CD14-positive monocyte (primary cell): ENCODE results near the gene ZNF804B. TPM values are rescaled to one million over a fixed set of nuclear protein-coding genes. Genes with fewer than 3 reads are reported as not detected.

Source experiments
- DNase-seq, 3 donors: peaks; one replicate each; pipeline ENCODE4 v3.0.0-alpha.2; 2011 to 2022
- H2AFZ ChIP-seq: 2 replicates; pipeline ENCODE4 v1.6.0; 2012; ENCODE audit warnings: mild to moderate bottlenecking, low read depth, low read length, inconsistent platforms; ENCODE audit not compliant: insufficient read depth, poor library complexity, severe bottlenecking
- H3K27ac ChIP-seq, 2 donors: 1 replicate in 1 of 2; 2 replicates in 1 of 2; pipeline ENCODE4 v1.5.1; 2012 to 2013; ENCODE audit warnings: low read length in 2 of 2, control low read depth in 1 of 2, inconsistent platforms in 1 of 2, low read depth in 1 of 2, mild to moderate bottlenecking in 1 of 2
- H3K27me3 ChIP-seq, 2 donors: one replicate each; pipeline versions ENCODE4 v1.6.0 to v1.6.1; 2011 to 2013; ENCODE audit warnings: low read length in 2 of 2; ENCODE audit not compliant: control insufficient read depth in 2 of 2, insufficient read depth in 2 of 2
- H3K36me3 ChIP-seq, 2 donors: replicated peaks in 1 of 2; 1 replicate in 1 of 2; 2 replicates in 1 of 2; pipeline versions ENCODE4 v1.5.1 to v1.6.1; 2012 to 2013; ENCODE audit warnings: low read length in 2 of 2, control low read depth in 1 of 2, inconsistent platforms in 1 of 2, mild to moderate bottlenecking in 1 of 2; ENCODE audit not compliant: insufficient read depth in 2 of 2, control insufficient read depth in 1 of 2
- H3K4me1 ChIP-seq, 2 donors: 1 replicate in 1 of 2; 2 replicates in 1 of 2; pipeline versions ENCODE4 v1.5.1 to v1.6.1; 2012 to 2013; ENCODE audit warnings: low read length in 2 of 2, control low read depth in 1 of 2, inconsistent platforms in 1 of 2, mild to moderate bottlenecking in 1 of 2, moderate library complexity in 1 of 2; ENCODE audit not compliant: insufficient read depth in 2 of 2, control insufficient read depth in 1 of 2
- H3K4me2 ChIP-seq: replicated peaks from 2 replicates; pipeline ENCODE3; 2012; ENCODE audit warnings: low read length, moderate library complexity, mild to moderate bottlenecking; ENCODE audit not compliant: poor library complexity, severe bottlenecking; ENCODE audit errors: extremely low read depth
- H3K4me3 ChIP-seq, 3 experiments: fragments of 200-600 bp in 1 of 3; sonication (generic) in 1 of 3; replicated peaks in 1 of 3; 1 replicate in 2 of 3; 2 replicates in 1 of 3; pipeline ENCODE4 v1.5.1; 2011 to 2013; ENCODE audit warnings: low read length in 3 of 3, mild to moderate bottlenecking in 3 of 3, control low read depth in 2 of 3, low read depth in 2 of 3, inconsistent platforms in 1 of 3, moderate library complexity in 1 of 3
- H3K79me2 ChIP-seq: 2 replicates; pipeline ENCODE4 v1.6.0; 2012; ENCODE audit warnings: mild to moderate bottlenecking, control low read depth, inconsistent platforms, low read length, moderate library complexity; ENCODE audit not compliant: insufficient read depth
- H3K9ac ChIP-seq: 2 replicates; pipeline ENCODE4 v1.6.0; 2017; ENCODE audit warnings: low read length, mild to moderate bottlenecking; ENCODE audit not compliant: insufficient read depth, poor library complexity, severe bottlenecking
- H3K9me3 ChIP-seq, 2 donors: replicated peaks in 1 of 2; 1 replicate in 1 of 2; 2 replicates in 1 of 2; pipeline versions ENCODE4 v1.5.1 to v1.6.1; 2012 to 2013; ENCODE audit warnings: low read length in 2 of 2, control low read depth in 1 of 2; ENCODE audit not compliant: control insufficient read depth in 1 of 2, insufficient read depth in 1 of 2
- H4K20me1 ChIP-seq: 2 replicates; pipeline ENCODE4 v1.6.0; 2012; ENCODE audit warnings: mild to moderate bottlenecking, low read length, control low read depth, moderate library complexity; ENCODE audit not compliant: insufficient read depth
- H3K27ac Mint-ChIP-seq, 7 donors: one replicate each; pipeline ENCODE4 v1.8.0; 2020; ENCODE audit warnings: mild to moderate bottlenecking in 7 of 7, mixed read lengths in 7 of 7, moderate library complexity in 6 of 7, inconsistent platforms in 2 of 7
- H3K27me3 Mint-ChIP-seq, 3 donors: one replicate each; pipeline ENCODE4 v1.8.0; 2021 to 2022; ENCODE audit warnings: low read depth in 3 of 3, mild to moderate bottlenecking in 3 of 3, mixed read lengths in 3 of 3, moderate library complexity in 3 of 3, inconsistent platforms in 1 of 3
- H3K36me3 Mint-ChIP-seq, 2 donors: one replicate each; pipeline ENCODE4 v1.8.0; 2020; ENCODE audit warnings: mixed read lengths in 2 of 2, inconsistent platforms in 1 of 2, mild to moderate bottlenecking in 1 of 2
- H3K4me1 Mint-ChIP-seq: one replicate; pipeline ENCODE4 v1.8.0; 2020; ENCODE audit warnings: mild to moderate bottlenecking, mixed read lengths
- H3K4me3 Mint-ChIP-seq, 2 donors: one replicate each; pipeline ENCODE4 v1.8.0; 2020; ENCODE audit warnings: mild to moderate bottlenecking in 2 of 2, mixed read lengths in 2 of 2, moderate library complexity in 1 of 2
- H3K9me3 Mint-ChIP-seq, 7 donors: one replicate each; pipeline ENCODE4 v1.8.0; 2020 to 2022; ENCODE audit warnings: mixed read lengths in 7 of 7, mild to moderate bottlenecking in 6 of 7, moderate library complexity in 6 of 7, inconsistent platforms in 2 of 7
- CTCF ChIP-seq: fragments of 200-600 bp; IDR thresholded peaks from one replicate; pipeline ENCODE4 v1.8.0; 2022; ENCODE audit warnings: antibody characterized with exemption, mild to moderate bottlenecking
- WGBS: methylation state at CpG from one replicate; pipeline ENCODE4 v1.1.5; 2013; ENCODE audit warnings: missing lambda C conversion rate; ENCODE audit not compliant: insufficient coverage; 5-methylcytosine and 5-hydroxymethylcytosine counted together
- intact Hi-C, 2 donors: fragments of 100-400 bp; cut with micrococcal nuclease; formaldehyde crosslinking; loops; one replicate each; pipeline versions ENCODE4 v1.15.0 to v1.15.1; 2023
- polyA plus RNA-seq, 3 donors: library from polyadenylated mRNA; depleted of rRNA in 1 of 3; unstranded in 2 of 3; stranded (reverse) in 1 of 3; fragments of 300-500 nt in 2 of 3; fragments of >200 nt in 1 of 3; fragmentation: Illumina TruSeq in 2 of 3; gene quantifications; 1 replicate in 2 of 3; 2 replicates in 1 of 3; pipeline ENCODE4 v1.2.3, GENCODE V29; 2012 to 2021

The ZNF804B gene
- polyA plus RNA-seq, 3 donors = not detected

GRCh38 chr7:88801046-88801445 is 41.5 kb downstream of the ZNF804B start:
- H3K27ac Mint-ChIP-seq = no peak overlapping the region

GRCh38 chr7:88806280-88807037 is 47.0 kb downstream of the ZNF804B start:
- H3K27me3 ChIP-seq = no peaks in the 10 kb centered on the region
- TF ChIP-seq CTCF = no peak
- WGBS = no CpG with 5 or more reads among the region's 2 CpGs
- Mint-ChIP-seq H3K9me3 (peaks cover 0 to 2% (median 0%) of the 10 kb centered on the region in 7 donors), H3K27ac (no peak overlapping the region), H3K36me3 (no peaks in the 10 kb centered on the region), H3K4me1 (no peaks in the 10 kb centered on the region), H3K4me3 (no peak overlapping the region), H3K27me3 (no peaks in the 10 kb centered on the region)
- intact Hi-C loops = no loop called here
- no peak overlapping the region for H3K4me3 ChIP-seq
- no peaks in the 10 kb centered on the region for H3K36me3 ChIP-seq
- no peak overlapping the region for H3K9ac ChIP-seq
- H3K27ac ChIP-seq = no peak overlapping the region
- DNase-seq = no peak
- no peak overlapping the region for H3K4me2 ChIP-seq
- H3K4me1 ChIP-seq = no peaks in the 10 kb centered on the region
- no peaks in the 10 kb centered on the region for H3K79me2 ChIP-seq
- H4K20me1 ChIP-seq = no peaks in the 10 kb centered on the region
- no peak overlapping the region for H2AFZ ChIP-seq
- H3K9me3 ChIP-seq = peaks cover 0 to 2% of the 10 kb centered on the region in 2 donors

More at GRCh38 chr7:88801046-88801445, 41.5 kb downstream of the ZNF804B start:
- Histone ChIP-seq H3K36me3 (no peaks in the 10 kb centered on the region), H2AFZ (no peak overlapping the region), H3K4me3 (no peak overlapping the region), H4K20me1 (no peaks in the 10 kb centered on the region), H3K4me1 (no peaks in the 10 kb centered on the region), H3K27me3 (no peaks in the 10 kb centered on the region), H3K4me2 (no peak overlapping the region), H3K9ac (no peak overlapping the region), H3K9me3 (no peaks in the 10 kb centered on the region), H3K79me2 (no peaks in the 10 kb centered on the region), H3K27ac (no peak overlapping the region)
- no peak for TF ChIP-seq CTCF
- Mint-ChIP-seq H3K27me3 (no peaks in the 10 kb centered on the region), H3K4me3 (no peak overlapping the region), H3K4me1 (no peaks in the 10 kb centered on the region), H3K36me3 (no peaks in the 10 kb centered on the region), H3K9me3 (no peaks in the 10 kb centered on the region)
- no peak for DNase-seq
- intact Hi-C loops = no loop called here
- WGBS = 86% methylated on average over 2 of the region's 3 CpGs
